ENCODE data around the gene PCDH9.

DNA sequence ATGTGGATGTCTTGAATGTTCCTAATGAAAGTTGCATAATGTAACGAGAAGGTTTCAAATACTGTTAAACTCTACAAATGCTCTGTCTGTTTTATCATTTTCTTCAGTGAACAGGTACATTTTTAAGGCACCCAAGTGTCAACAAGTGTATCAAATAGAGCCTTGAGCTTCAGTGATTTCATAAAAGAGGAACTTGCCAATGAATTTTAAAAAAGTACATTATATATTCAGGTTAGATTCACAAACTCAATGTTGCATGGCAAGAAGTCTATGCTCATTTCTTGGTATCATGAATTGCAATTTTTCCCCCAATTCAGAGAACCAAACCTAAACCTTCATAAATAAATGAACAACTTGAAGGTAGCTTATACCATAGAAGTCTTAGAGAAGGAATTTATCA, 838.8 kb downstream of the PCDH9 start:
- no peak for TF ChIP-seq POLR2AphosphoS5 (IDR thresholded peaks at IDR 0.05; ENCODE audit: insufficient read depth in 1 of 2, low read depth in 1 of 2)
- TF ChIP-seq POLR2A (IDR thresholded peaks at IDR 0.05): no peak
- TF ChIP-seq CTCF (IDR thresholded peaks at IDR 0.05): no peak
